MM.1S (cell line): ENCODE measurements around the gene GCSAM.

ENCODE experiments used
- DNase-seq: peaks from one replicate; pipeline ENCODE4 v3.0.0-alpha.2; 2015
- H2AFZ ChIP-seq: fragments of 300-600 bp; sonication (generic); 2 replicates; pipeline ENCODE4 v1.6.0; 2016; ENCODE audit warnings: antibody characterized with exemption, low read length
- H3F3A ChIP-seq: fragments of 300-600 bp; sonication (generic); 2 replicates; pipeline ENCODE4 v1.6.1; 2016; ENCODE audit warnings: mild to moderate bottlenecking, antibody characterized with exemption, low read length, moderate library complexity, mixed read lengths; ENCODE audit not compliant: insufficient read depth
- H3K27ac ChIP-seq: fragments of 300-600 bp; sonication (generic); 2 replicates; pipeline ENCODE4 v1.5.1; 2016; ENCODE audit warnings: mild to moderate bottlenecking, low read length
- H3K27me3 ChIP-seq: fragments of 300-600 bp; sonication (generic); replicated peaks from 2 replicates; pipeline ENCODE4 v1.6.0; 2016; ENCODE audit warnings: low read length; ENCODE audit not compliant: insufficient read depth
- H3K36me3 ChIP-seq: fragments of 300-600 bp; sonication (generic); replicated peaks from 2 replicates; pipeline ENCODE4 v1.6.1; 2016; ENCODE audit warnings: mild to moderate bottlenecking, low read length, mixed read lengths; ENCODE audit not compliant: insufficient read depth
- H3K4me1 ChIP-seq: fragments of 300-600 bp; sonication (generic); 2 replicates; pipeline ENCODE4 v1.6.1; 2016; ENCODE audit warnings: low read length, mixed read lengths
- H3K4me2 ChIP-seq: fragments of 300-600 bp; sonication (generic); 2 replicates; pipeline ENCODE4 v1.6.0; 2016; ENCODE audit warnings: low read depth, low read length
- H3K4me3 ChIP-seq: fragments of 300-600 bp; sonication (generic); 2 replicates; pipeline ENCODE4 v1.5.1; 2016; ENCODE audit warnings: low read length, mixed read lengths
- H3K79me2 ChIP-seq: fragments of 300-600 bp; sonication (generic); 2 replicates; pipeline ENCODE4 v1.6.1; 2016; ENCODE audit warnings: mixed run types, low read length, mixed read lengths
- H3K9ac ChIP-seq: fragments of 300-600 bp; sonication (generic); 2 replicates; pipeline ENCODE4 v1.6.1; 2016; ENCODE audit warnings: low read length, mixed read lengths
- H3K9me2 ChIP-seq: fragments of 300-600 bp; sonication (generic); replicated peaks from 2 replicates; pipeline ENCODE4 v1.6.1; 2016; ENCODE audit warnings: mild to moderate bottlenecking, low read length, mixed read lengths; ENCODE audit not compliant: insufficient read depth
- H3K9me3 ChIP-seq: fragments of 300-600 bp; sonication (generic); replicated peaks from 2 replicates; pipeline ENCODE4 v1.6.1; 2016; ENCODE audit warnings: mild to moderate bottlenecking, low read length, mixed read lengths; ENCODE audit not compliant: insufficient read depth
- H4K20me1 ChIP-seq: fragments of 300-600 bp; sonication (generic); 2 replicates; pipeline ENCODE4 v1.6.1; 2016; ENCODE audit warnings: mild to moderate bottlenecking, low read length, moderate library complexity, mixed read lengths; ENCODE audit not compliant: insufficient read depth
- EZH2 ChIP-seq: fragments of 300-600 bp; sonication (generic); optimal IDR thresholded peaks from 2 replicates; pipeline ENCODE3; 2017; ENCODE audit warnings: low read depth, mild to moderate bottlenecking, antibody characterized with exemption, low read length, mixed read lengths
- EZH2phosphoT487 ChIP-seq: fragments of 300-600 bp; sonication (generic); IDR thresholded peaks from 2 replicates; pipeline ENCODE4 v1.6.1; 2018; ENCODE audit warnings: antibody characterized with exemption, low read length
- TF ChIP-seq, protein P1 (sequence below): fragments of 300-600 bp; sonication (generic); IDR thresholded peaks from 2 replicates; pipeline ENCODE4 v1.5.1; 2016; ENCODE audit warnings: antibody characterized with exemption, low read length, mixed read lengths

Gene GCSAM

DNA sequence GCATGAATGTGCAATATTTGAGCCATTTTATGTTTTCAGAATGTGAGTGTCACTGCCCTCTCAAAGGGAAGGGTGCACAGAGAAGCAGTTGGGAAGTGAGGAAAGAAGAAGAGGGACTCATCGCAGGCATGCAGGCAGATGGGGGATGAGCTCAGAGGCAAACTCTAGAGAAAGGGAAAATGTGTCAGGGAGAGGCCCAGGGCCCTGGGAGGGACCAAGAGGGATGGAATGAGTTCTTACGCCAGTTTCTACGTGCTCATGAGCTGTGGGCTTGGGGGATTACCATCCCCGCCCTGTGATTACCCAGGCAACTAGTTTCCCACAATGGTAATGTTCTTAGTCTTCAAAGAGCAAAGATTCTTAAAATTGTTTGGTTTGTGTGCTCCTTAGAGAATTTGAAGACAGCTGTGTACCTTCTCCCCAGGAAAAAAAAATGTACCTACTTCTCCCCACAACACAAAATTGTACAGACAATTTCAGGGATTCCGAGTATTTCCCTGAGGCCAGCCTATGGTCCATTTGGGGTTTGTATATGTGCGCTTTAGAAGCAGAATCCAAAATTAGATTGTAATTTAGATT lies 17.8 kb downstream of the GCSAM start:
- Histone ChIP-seq H3K27me3 (no peaks in the 10 kb centered on the region), H3K4me1 (peaks cover 37% of the 10 kb centered on the region), H3F3A (0 out of 2 replicates have a peak, but pooled peaks cover 5% of the 10 kb centered on the region), H3K79me2 (peaks cover 5% of the 10 kb centered on the region; the same call in 1 of the 2 replicates), H3K9ac (no peak overlapping the region), H4K20me1 (no peaks in the 10 kb centered on the region), H2AFZ (no peak overlapping the region), H3K9me3 (no peaks in the 10 kb centered on the region), H3K27ac (no peak overlapping the region), H3K9me2 (no peaks in the 10 kb centered on the region), H3K4me2 (no peak overlapping the region), H3K4me3 (no peak overlapping the region), H3K36me3 (no peaks in the 10 kb centered on the region)
- no peak for TF ChIP-seq EZH2phosphoT487
- TF ChIP-seq EZH2: no peak
- TF ChIP-seq, protein P1, sequence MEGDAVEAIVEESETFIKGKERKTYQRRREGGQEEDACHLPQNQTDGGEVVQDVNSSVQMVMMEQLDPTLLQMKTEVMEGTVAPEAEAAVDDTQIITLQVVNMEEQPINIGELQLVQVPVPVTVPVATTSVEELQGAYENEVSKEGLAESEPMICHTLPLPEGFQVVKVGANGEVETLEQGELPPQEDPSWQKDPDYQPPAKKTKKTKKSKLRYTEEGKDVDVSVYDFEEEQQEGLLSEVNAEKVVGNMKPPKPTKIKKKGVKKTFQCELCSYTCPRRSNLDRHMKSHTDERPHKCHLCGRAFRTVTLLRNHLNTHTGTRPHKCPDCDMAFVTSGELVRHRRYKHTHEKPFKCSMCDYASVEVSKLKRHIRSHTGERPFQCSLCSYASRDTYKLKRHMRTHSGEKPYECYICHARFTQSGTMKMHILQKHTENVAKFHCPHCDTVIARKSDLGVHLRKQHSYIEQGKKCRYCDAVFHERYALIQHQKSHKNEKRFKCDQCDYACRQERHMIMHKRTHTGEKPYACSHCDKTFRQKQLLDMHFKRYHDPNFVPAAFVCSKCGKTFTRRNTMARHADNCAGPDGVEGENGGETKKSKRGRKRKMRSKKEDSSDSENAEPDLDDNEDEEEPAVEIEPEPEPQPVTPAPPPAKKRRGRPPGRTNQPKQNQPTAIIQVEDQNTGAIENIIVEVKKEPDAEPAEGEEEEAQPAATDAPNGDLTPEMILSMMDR: no peak
- no peak for DNase-seq

DNA sequence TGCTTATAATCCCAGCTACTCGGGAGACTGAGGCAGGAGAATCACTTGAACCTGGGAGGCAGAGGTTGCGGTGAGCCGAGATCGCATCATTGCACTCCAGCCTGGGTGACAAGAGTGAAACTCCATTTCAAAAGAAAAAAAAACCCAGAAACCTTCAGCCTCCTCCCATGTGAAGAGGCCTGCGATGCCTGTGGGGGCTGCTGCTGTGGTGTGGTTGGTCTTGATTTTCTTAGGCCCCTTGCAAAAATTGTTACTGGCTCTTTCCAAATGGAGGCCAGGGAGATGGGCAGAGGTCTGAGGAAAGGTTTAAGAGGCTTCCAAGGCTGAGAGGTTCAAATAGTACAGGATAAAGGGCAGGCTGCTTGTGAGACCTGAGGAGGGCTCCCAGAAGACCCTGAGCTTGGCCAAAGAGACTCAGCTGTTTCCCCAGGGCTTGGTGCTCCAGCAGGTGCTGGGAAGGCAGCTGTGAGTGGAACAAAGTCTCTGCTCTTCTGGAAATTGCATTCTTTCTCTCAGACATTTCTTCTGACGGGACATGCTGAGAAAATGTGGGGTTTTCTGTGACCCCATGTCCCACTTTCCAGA lies 18.4 kb downstream of the GCSAM start:
- Histone ChIP-seq H3K9ac (no peak overlapping the region), H3K4me1 (peaks cover 33% of the 10 kb centered on the region), H3K4me3 (no peak overlapping the region), H3K9me2 (no peaks in the 10 kb centered on the region), H3K36me3 (no peaks in the 10 kb centered on the region), H4K20me1 (no peaks in the 10 kb centered on the region), H3F3A (0 out of 2 replicates have a peak, but pooled peaks cover 4% of the 10 kb centered on the region), H3K79me2 (peaks cover 5% of the 10 kb centered on the region; the same call in 1 of the 2 replicates), H2AFZ (no peak overlapping the region), H3K27me3 (no peaks in the 10 kb centered on the region), H3K4me2 (no peak overlapping the region), H3K27ac (no peak overlapping the region), H3K9me3 (no peaks in the 10 kb centered on the region)
- TF ChIP-seq, protein P1: no peak
- DNase-seq: no peak

DNA sequence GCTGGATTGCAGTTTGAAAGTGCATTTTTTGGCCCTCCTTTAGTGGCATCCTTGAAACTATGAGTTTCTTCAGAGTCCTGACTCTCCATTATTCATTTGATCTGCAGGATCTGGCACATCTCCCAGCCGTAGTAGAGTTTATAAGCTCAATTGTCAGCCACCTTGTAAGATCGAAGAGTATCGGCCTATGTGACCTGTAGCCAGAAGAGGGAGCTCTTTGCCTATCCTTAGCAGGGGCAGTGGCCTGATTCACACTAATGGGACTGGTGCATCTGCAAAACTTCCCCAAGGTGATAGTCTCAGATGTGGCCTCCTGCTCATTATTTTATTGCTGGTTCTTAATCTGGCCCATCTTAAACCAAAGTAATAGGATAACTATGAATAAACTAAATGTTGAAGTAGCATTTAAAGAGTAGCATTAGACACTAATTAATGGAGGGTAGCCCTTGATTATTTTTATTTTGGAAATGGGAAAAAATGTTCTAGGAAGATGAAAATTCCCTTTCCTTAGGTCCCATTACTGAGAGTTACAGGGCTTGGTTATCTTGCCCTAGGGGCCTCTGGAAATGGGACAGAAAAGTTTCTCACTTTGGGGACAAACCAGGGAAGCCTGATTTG lies 21.2 kb downstream of the GCSAM start:
- H3K4me3 ChIP-seq: no peak overlapping the region
- no peaks in the 10 kb centered on the region for H3K9me2 ChIP-seq
- no peak overlapping the region for H3K27ac ChIP-seq
- no peaks in the 10 kb centered on the region for H3K36me3 ChIP-seq
- no peak overlapping the region for H3K4me2 ChIP-seq
- peak; percentile 85 for DNase-seq
- peaks cover 5% of the 10 kb centered on the region; the same call in 1 of the 2 replicates for H3K79me2 ChIP-seq
- H3K4me1 ChIP-seq: peaks cover 26% of the 10 kb centered on the region
- no peaks in the 10 kb centered on the region for H3K27me3 ChIP-seq
- TF ChIP-seq, protein P1: peak; percentile 93
- no peak for TF ChIP-seq EZH2phosphoT487
- H2AFZ ChIP-seq: no peak overlapping the region
- no peaks in the 10 kb centered on the region for H3F3A ChIP-seq
- H3K9ac ChIP-seq: no peak overlapping the region
- H4K20me1 ChIP-seq: no peaks in the 10 kb centered on the region
- H3K9me3 ChIP-seq: no peaks in the 10 kb centered on the region
